ENCODE data around the gene CLEC2B.
A peak's percentile ranks its signal among the peaks of the same experiment; 100 is the strongest.

Gene CLEC2B

DNA sequence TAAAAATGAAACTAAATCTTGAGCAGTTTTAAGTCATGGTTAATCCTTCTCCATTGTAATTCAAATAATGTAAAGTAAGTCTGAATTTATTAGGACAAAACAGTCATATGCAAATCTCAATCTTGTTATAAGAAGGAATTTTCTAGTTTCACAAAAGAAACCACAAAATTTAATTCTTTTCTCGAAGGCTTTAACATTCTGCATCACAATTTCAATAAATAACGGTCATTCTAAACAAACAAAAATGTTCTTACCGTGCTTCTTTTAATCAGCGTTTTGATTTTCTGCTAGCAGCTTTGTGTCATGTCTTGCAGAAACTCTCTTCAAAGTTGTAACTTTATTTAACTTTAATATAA lies 225 bp downstream of the CLEC2B start:
- no peak for DNase-seq (ENCODE audit: low read depth)

DNA sequence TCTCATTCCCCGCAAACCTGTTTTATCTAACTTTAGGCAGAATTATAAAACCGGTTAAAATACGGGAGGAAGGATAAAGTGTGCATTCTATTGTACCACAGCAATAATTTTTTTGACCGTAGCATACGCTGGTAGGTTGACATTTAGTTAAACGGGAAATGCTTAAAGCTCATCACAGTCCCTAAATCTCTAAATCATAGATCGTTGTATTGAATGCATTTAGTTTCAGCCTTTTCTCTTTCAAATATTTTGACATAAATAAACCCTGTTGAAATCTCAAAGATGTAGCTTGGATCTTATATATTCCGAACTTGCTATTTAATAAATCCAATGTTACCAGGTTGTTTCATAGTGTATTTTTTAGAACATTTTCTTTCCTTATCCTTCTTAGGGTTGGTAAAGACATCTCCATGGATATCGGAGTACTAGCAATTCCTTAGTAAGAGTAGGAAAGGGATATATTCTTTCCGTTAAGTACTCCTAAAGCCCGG lies 798 bp downstream of the CLEC2B start:
- no peak for DNase-seq (ENCODE audit: low read depth)

- DNase-seq (ENCODE audit: low read depth): no peak
Observed at GRCh38 chr12:9867531-9867930, 1.6 kb downstream of the CLEC2B start.

- no peak for DNase-seq (ENCODE audit: low read depth)
Observed at GRCh38 chr12:9866860-9867269, 2.3 kb downstream of the CLEC2B start.

DNA sequence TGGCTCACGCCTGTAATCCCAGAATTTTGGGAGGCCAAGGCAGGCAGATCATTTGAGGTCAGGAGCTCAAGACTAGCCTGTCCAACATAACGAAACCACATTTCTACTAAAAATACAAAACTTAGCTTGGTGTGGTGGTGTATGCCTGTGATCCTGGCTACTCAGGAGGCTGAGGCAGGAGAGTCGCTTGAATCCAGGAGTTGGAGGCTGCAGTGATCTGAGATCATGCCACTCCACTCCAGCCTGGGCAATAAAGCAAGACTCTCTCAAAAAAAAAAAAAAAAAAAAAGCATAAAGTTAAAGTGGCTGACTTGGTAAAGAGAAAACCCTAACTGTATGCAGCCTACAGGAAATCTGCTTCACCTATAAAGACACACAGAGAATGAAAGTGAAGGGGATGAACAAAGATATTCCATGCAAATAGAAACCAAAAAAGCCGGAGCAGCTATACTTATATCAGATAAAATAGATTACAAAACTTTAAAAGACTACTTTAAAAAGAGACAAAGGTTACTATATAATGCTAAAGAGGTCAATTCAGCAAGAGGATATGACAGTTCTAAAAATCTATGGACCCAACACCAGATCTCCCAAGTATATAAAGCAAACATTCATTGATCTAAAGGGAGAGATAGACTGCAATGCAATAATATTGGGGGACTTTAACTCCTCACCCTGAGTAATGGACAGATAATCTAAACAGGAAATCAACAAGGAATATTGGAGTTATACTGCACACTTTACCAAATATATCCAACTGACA lies 4.1 kb downstream of the CLEC2B start:
- DNase-seq (ENCODE audit: low read depth): no peak

DNA sequence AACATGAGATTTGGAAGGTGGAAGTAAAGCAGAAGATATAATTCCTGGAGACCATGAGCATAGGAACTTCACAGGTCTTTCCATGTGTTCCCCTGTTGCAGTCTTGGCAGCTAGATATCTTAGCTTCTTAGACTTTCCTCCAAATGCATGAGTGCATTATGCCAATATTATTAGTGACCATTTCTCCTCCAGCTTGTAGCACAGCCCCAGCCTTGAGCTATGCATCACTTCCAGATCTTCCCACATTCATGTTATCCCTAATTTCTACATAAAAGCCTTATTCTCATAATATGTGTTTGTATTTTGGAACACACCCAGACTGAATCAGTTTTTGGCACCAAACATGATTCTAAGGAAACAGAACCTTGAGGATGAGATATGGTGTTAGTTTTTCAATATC lies 11.0 kb downstream of the CLEC2B start:
- no peak for DNase-seq (ENCODE audit: low read depth)

DNA sequence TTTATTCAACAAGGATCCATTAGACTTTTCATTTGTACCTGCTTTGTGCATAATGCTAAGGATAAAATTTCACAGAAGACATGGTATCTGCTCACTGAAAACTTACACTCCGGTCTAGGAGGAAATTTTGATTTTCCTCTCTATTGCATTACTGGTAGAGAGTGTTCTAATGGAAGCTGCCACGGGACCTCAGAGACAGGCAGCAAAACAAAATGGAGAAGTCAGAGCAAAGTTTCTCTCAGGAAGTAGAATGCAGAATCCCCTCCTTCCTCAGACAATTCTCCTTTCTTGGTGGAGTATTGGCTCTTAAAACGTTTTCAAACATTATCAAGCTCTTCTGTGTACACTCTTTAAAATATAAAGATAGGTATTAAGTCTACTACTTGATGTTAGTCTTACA lies 12.3 kb downstream of the CLEC2B start:
- DNase-seq (ENCODE audit: low read depth): no peak

DNA sequence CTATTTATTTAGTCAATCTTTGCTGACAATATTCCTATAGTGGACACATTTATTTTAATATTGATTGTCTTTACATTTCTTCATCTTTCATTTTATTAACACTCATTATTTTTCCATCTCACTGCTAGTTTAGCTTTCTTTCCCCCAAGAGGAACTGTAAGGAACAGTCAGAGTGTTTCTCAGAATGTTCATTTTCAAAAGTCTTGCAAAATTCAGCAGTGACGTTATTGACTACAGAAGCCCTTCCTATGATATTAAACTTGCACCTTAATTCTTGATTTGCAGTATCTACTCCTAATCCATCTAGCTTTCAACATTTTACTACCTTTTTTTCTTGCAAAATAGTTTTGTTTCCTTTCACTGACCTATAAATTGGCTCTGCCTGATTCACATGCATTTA lies 13.0 kb downstream of the CLEC2B start:
- no peak for DNase-seq (ENCODE audit: low read depth)

DNA sequence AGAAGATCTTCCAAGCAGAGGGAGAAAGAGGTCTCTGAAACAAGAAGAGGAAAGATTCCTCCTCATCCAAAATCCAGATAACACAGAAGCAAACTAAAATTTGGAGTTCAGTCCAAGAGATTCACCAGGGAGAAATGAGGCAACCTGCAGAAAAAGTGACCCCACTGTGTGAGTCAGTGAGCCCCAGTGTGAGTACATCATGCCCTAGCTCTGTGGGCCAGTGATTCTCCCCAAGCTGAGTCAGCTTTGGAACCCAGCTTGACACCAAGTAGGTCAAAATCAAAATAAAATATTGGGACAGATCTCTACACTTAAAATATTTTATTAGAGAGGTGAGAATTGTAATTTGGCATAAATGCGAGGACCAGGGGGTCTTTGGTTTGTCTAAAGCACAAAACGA lies 17.2 kb downstream of the CLEC2B start:
- no peak for DNase-seq (ENCODE audit: low read depth)

DNA sequence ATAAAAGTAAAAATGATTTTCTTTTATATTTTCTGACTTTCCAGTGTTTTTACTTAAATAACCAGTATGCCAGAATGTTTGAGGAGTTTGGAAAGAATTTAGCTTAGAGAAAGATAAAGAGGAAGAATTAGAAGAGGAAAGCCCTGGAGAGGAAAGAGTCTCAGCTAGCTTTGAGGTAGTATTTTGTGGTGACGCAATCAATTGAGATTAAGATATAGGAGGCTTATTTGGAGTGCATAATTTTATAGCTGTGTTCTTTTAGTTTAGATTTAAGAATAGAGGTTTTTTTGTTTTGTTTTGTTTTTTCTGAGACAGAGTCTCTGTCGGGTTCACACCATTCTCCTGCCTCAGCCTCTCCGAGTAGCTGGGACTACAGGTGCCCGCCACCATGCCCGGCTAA lies 18.1 kb downstream of the CLEC2B start:
- no peak for DNase-seq (ENCODE audit: low read depth)

GRCh38 chr12:9848899-9849298 lies 20.3 kb downstream of the CLEC2B start:
- DNase-seq (ENCODE audit: low read depth): no peak

DNA sequence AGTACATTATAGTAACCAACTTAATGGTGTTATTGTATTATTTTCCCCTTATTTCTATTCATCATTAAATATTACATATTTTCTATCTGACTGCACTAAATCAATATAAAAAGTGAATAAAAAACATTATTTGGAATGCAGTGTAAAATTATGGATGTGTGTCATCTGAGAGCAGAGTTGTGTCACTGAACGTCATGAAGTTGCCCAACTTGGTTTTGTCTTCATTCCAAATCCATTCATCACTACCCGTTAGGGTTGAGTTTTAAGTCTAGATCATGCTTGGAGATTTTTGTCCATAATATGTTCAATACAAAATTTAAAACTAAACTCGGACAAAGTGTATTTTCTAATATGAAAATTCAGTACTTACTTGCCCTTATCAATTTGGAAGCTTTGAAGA lies 25.7 kb downstream of the CLEC2B start:
- DNase-seq (ENCODE audit: low read depth): peak; percentile 7

GRCh38 chr12:9831720-9832119 lies 37.4 kb downstream of the CLEC2B start:
- DNase-seq (ENCODE audit: low read depth): no peak

DNA sequence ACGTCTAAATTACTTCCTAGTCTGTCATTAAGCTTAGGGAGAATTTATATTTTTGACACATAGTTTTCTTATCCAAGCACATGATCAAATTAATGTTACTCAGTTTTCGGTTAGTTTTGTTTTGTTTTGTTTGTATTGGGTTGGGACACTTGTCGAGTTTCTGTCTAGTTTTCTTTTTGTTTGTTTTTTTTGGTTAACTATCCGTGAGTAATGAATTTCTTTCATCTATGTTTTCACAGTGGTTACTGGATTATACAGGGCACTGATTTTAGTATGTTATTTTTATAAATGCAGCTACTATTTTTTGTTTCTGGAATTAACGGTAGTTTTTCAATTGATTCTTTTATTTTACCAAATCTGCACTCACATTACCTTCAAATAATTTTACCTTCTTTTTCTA lies 39.2 kb downstream of the CLEC2B start:
- DNase-seq (ENCODE audit: low read depth): no peak

- no peak for DNase-seq (ENCODE audit: low read depth)
Observed at GRCh38 chr12:9829483-9829882, 39.7 kb downstream of the CLEC2B start.

GRCh38 chr12:9827209-9827888 lies 41.8 kb downstream of the CLEC2B start, which contains the start of gene KLRF1:
Gene KLRF1, plus strand, starts transcription at chr12:9827481. Its CDS starts 64 bp downstream, at chr12:9827545.
- DNase-seq (ENCODE audit: low read depth): no peak

DNA sequence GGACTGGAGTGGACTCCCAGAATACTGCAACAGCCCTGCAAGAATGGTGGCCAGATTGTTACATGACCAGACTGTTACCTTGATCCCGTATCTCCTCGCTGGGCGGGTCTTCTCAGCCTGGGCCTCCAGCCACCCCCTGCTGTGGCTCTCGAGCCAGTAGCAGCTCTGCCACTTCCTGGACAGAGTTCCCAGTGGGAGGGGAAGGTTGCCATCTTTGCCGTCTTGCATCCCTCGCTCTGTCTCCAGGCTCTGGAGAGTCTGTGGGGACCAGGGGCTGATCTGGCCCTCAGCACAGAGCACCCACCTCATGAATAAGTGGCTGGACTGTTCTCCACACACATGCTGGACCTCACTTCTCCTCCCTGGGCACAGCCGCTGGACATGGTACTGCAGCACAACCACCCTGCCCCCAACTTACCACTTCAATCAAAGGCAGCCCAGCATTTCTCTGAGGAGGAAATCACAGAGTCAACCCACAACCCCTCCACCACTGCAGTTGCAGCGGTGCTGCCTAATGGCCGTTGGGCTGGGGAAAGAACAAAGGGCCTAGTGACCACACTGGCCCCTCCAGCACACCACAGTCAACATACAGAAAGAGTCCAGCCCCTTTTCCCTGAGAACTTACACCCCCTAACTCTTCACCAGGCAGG lies 48.7 kb downstream of the CLEC2B start:
- no peak for DNase-seq (ENCODE audit: low read depth)

DNA sequence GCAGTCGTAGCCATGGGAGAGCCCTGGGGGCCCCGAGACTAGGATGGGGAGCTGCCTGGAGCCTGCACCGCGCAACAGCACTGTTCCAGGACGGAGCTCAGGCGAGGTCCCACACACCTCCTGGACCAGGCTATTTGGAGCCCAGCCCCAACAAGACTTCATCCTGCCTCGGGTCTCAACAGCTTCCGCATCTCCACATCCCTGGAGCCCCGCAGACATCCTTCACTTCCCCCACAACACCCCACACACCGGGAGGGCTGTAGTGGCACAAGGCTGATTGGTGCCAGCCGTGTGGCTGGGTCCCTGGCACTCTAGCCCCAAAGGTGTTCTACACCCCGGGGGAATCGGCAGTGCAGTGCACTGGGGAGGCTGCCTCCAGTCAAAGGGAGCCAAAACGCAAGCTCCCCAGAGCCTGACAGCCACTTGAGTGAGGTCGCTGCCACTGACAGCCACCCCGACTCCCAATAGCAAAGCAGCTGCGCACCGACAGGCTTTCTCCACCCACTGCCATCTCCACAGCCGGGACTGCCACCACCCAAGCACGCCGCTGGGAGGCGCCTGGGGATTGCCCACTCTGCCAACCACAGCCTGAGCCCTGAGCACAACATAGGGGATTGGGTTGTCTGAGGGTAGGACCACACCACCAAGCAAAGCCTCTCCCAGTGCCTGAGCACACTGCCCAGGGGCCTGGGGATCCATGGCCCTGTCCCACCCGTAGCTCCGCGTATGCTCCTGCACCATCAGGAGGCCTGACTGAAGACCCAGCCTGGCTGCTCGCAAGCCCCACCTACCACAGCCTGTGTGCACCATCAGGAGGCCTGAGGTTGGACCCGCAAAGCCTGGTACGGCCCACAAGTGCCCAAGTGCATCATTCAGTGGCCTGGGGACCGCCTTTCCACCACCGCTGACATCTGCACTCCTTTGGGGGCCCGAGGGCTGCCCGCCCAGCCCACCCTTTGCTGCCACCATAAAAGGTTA lies 55.0 kb downstream of the CLEC2B start:
- DNase-seq (ENCODE audit: low read depth): peak; percentile 34

DNA sequence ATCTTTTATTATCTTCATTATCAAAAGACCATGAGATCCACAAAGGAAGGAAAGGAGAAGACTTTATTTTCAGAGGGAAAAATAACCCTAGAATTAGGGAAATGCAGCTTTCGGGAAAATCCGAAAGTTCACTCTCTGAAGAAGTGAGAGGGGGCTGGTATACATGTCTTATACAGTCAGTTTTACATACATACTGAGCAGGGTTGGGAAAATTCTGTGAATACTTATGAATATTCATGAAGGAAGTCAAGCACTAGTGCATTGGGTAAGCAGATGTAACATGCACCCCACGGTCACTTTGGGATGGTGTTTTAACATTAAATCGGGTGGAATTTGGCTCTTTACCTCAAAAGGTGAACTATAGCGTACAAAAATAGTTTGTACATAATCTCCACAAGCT lies 57.5 kb downstream of the CLEC2B start:
- no peak for DNase-seq (ENCODE audit: low read depth)

- no peak for DNase-seq (ENCODE audit: low read depth)
Observed at GRCh38 chr12:9810671-9811070, 58.5 kb downstream of the CLEC2B start.

DNA sequence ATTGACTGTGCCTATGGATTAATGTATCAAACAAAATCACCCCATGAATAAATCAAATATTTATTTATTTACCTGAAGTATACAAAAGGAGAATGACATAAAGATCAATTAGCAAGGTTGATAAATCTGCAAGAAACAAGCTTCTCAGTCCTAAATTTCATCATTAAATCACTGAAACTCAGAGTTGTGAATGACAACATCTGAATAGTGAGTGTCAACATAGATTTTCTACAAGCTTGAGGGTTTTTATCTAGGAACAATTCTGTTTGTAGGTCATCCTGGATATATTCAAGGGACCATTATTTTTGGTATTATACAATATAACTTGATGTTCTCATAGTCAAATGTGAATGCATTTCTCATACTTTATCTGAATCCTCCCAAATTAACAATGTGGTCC lies 59.3 kb downstream of the CLEC2B start:
- no peak for DNase-seq (ENCODE audit: low read depth)

- DNase-seq (ENCODE audit: low read depth): no peak
Observed at GRCh38 chr12:9809338-9809737, 59.8 kb downstream of the CLEC2B start.
